K562 (cell line): Measurements from ENCODE around the gene SNTG2.

Experiments used
- CTCF ChIP-seq, 3 experiments: IDR thresholded peaks in 2 of 3; conservative IDR thresholded peaks in 1 of 3; 2 replicates each; pipeline ENCODE4 v1.5.1; 2011 to 2012; ENCODE audit warnings: low read length in 3 of 3, mild to moderate bottlenecking in 3 of 3, control low read depth in 2 of 3, improper control_type of control experiment in 1 of 3, inconsistent platforms in 1 of 3, low read depth in 1 of 3, mixed read lengths in 1 of 3, moderate library complexity in 1 of 3; ENCODE audit not compliant: insufficient read depth in 2 of 3
- ZBTB43 ChIP-seq: sonication (generic); formaldehyde crosslinking; IDR thresholded peaks from 2 replicates; pipeline ENCODE4 v1.8.0; 2023; ENCODE audit warnings: mild to moderate bottlenecking, missing genetic modification reagents
- ZSCAN29 ChIP-seq: fragments of 450-650 bp; IDR thresholded peaks from 2 replicates; pipeline ENCODE4 v1.6.1; 2017

DNA sequence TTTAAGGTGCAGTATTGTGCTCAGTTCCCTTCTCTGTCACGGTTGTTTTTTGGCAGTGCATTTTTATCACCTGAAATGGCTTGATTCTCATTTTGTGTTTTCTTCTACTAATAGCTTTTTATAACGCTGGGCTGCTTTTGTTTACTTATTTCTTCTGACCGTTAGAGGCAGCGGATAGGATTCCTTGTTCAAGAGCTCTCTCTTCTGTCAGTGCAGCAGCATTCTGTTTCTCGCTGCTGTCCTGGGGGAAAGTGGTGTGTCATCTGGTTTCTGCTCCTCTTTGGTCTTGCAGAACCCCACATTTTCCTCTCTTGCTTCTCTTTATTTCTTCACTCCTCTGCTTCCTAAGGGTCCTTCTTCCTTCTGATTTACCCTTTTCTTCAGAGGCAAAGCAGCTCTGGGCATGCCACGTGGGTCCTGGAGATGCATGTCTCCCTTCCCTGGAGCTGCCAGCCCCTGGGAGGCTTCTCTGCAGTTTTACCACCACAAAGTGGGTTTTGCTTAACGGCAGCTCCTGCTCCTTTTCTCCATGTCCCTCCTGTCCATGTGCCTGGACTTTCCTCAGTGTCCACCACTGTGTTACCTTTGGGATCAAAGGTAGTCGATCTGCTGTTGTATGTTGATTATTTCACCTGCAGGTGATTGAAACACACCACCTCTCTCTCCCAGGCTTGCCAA, 47.3 kb upstream of the SNTG2 start:
- no peak for TF ChIP-seq CTCF (IDR thresholded peaks at IDR 0.05 in 2 of 3, conservative IDR thresholded peaks at IDR 0.05 in 1 of 3; ENCODE audit: insufficient read depth in 2 of 3, low read depth in 1 of 3, low read length in 3 of 3)
- no peak for TF ChIP-seq ZBTB43 (CRISPR knock-in tag)
- no peak for TF ChIP-seq ZSCAN29
